ENCODE results near the gene DCTN3.

The DCTN3 gene

GRCh38 chr9:34647084-34647403, 26.7 kb upstream of the DCTN3 start:
- Histone ChIP-seq H3K9me3 (ENCODE audit: insufficient read depth, low read depth, low read length) (no peaks in the 10 kb centered on the region), H3K4me1 (ENCODE audit: insufficient read depth, low read length, poor library complexity, severe bottlenecking) (peaks cover 23% of the 10 kb centered on the region), H3K9ac (ENCODE audit: low read depth, low read length, poor library complexity, severe bottlenecking) (peak overlapping the region; percentile 81), H2AFZ (ENCODE audit: low read length) (peak overlapping the region; percentile 94), H3K4me3 (ENCODE audit: low read length, poor library complexity, severe bottlenecking) (peak overlapping the region; percentile 85), H3K9me2 (replicated peaks; ENCODE audit: low read depth, low read length) (no peaks in the 10 kb centered on the region), H4K20me1 (ENCODE audit: insufficient read depth, low read length, poor library complexity, severe bottlenecking) (peaks cover 16% of the 10 kb centered on the region), H3F3A (ENCODE audit: low read depth) (no peaks in the 10 kb centered on the region), H3K79me2 (ENCODE audit: insufficient read depth, low read length) (peaks cover 24% of the 10 kb centered on the region), H3K36me3 (ENCODE audit: insufficient read depth, low read length) (peaks cover 10% of the 10 kb centered on the region; the same call in 1 of the 2 replicates), H3K4me2 (ENCODE audit: low read depth, low read length, poor library complexity, severe bottlenecking) (peak overlapping the region; percentile 85), H3K27me3 (ENCODE audit: insufficient read depth, low read length, poor library complexity, severe bottlenecking) (no peaks in the 10 kb centered on the region)
- TF ChIP-seq EZH2phosphoT487 (IDR thresholded peaks at IDR 0.05; ENCODE audit: borderline replicate concordance) (no peak), CTCF (conservative IDR thresholded peaks at IDR 0.05; ENCODE audit: low read length) (no peak; the same call in 1 of the 2 replicates)

DNA sequence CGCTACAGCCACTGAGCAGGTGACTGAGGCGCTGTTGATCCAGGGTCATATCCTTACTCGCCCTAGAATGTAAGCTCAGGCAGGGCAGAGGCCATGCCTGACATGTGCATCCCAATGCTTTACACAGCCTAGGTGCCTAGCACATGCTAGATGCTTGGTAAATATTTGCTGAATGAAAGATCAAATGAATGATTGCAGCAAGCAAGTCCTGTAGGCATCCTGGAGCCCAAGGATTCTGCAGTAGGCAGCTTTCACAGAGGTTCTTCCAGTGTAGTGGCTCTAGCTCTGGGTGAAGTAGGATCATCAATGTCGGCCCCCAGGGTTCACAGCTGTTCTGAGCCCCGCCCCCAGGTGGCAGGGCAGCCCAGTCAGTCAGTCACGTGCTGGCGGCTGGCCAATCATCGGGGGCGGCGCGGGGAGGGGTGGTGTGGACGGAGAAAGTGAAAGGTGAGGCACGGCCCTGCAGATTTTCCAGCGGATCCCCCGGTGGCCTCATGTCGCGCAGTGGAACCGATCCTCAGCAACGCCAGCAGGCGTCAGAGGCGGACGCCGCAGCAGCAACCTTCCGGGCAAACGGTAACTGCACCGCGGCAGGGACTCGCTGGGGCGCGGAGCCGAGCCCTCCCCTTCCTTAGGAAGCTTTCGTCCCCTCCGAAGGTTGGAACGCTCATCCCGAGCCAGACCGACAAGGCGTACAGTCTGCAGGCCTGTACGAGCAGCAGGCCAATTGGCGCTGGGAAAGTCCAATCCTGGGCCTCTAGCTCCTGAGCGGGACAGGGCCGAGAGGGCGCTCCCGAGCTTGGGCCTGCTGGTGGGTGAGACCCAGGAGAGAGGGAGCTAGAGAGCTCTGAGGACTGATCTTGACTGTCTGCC, 26.2 kb upstream of the DCTN3 start, which contains the start of gene GALT:
TSS of gene GALT (plus strand) at position 465 of the 873 bp plus-strand sequence. CDS start at position 495, 30 bp downstream.
- peak within 1 kb of the TSS; percentile 94 for H2AFZ ChIP-seq (ENCODE audit: low read length)
- H3K4me2 ChIP-seq (ENCODE audit: low read depth, low read length, poor library complexity, severe bottlenecking): peak within 1 kb of the TSS; percentile 85
- peaks cover 10% of the 10 kb centered on the region; the same call in 1 of the 2 replicates for H3K36me3 ChIP-seq (ENCODE audit: insufficient read depth, low read length)
- no peaks in the 10 kb centered on the region for H3K9me2 ChIP-seq (replicated peaks; ENCODE audit: low read depth, low read length)
- no peaks in the 10 kb centered on the region for H3K9me3 ChIP-seq (ENCODE audit: insufficient read depth, low read depth, low read length)
- H3K4me1 ChIP-seq (ENCODE audit: insufficient read depth, low read length, poor library complexity, severe bottlenecking): peaks cover 23% of the 10 kb centered on the region
- peak within 1 kb of the TSS; percentile 85 for H3K4me3 ChIP-seq (ENCODE audit: low read length, poor library complexity, severe bottlenecking)
- peaks cover 24% of the 10 kb centered on the region for H3K79me2 ChIP-seq (ENCODE audit: insufficient read depth, low read length)
- TF ChIP-seq CTCF (conservative IDR thresholded peaks at IDR 0.05; ENCODE audit: low read length): peak; percentile 72
- TF ChIP-seq EZH2phosphoT487 (IDR thresholded peaks at IDR 0.05; ENCODE audit: borderline replicate concordance): no peak
- H4K20me1 ChIP-seq (ENCODE audit: insufficient read depth, low read length, poor library complexity, severe bottlenecking): peaks cover 16% of the 10 kb centered on the region
- H3K9ac ChIP-seq (ENCODE audit: low read depth, low read length, poor library complexity, severe bottlenecking): peak within 1 kb of the TSS; percentile 81
- no peaks in the 10 kb centered on the region for H3F3A ChIP-seq (ENCODE audit: low read depth)
- H3K27me3 ChIP-seq (ENCODE audit: insufficient read depth, low read length, poor library complexity, severe bottlenecking): no peaks in the 10 kb centered on the region

DNA sequence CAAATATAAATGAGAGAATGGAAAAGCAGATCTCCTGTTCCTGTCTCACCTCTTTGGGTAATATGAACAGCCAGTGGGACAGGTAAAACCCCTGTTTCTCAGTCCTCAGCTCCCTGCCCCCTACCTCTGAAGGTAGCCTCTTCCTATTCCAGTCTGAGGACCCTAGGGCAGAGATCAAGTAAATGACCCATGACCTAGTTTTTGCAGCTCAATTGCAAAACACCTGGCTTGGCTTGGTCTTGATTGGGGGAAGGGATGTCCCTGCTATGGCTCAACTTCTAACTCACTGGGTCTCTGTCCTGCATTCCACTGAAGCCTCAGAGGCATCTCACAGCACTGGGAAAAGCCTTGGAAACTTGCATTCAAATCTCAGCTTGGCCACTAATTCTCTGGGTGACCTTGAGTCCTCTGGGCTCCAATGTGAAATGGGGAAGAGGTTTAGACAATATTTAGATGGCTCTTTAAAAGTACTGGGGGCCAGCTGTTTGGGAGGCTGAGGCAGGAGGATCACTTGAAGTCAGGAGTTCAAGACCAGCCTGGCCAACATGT, 24.5 kb upstream of the DCTN3 start:
- TF ChIP-seq CTCF (conservative IDR thresholded peaks at IDR 0.05; ENCODE audit: low read length) (no peak), EZH2phosphoT487 (IDR thresholded peaks at IDR 0.05; ENCODE audit: borderline replicate concordance) (no peak)
- no peaks in the 10 kb centered on the region for H3F3A ChIP-seq (ENCODE audit: low read depth)
- no peaks in the 10 kb centered on the region for H3K9me2 ChIP-seq (replicated peaks; ENCODE audit: low read depth, low read length)
- H4K20me1 ChIP-seq (ENCODE audit: insufficient read depth, low read length, poor library complexity, severe bottlenecking): peaks cover 16% of the 10 kb centered on the region
- H3K9ac ChIP-seq (ENCODE audit: low read depth, low read length, poor library complexity, severe bottlenecking): no peak overlapping the region
- H3K4me1 ChIP-seq (ENCODE audit: insufficient read depth, low read length, poor library complexity, severe bottlenecking): peaks cover 23% of the 10 kb centered on the region
- H2AFZ ChIP-seq (ENCODE audit: low read length): no peak overlapping the region
- no peak overlapping the region for H3K4me2 ChIP-seq (ENCODE audit: low read depth, low read length, poor library complexity, severe bottlenecking)
- H3K79me2 ChIP-seq (ENCODE audit: insufficient read depth, low read length): peaks cover 24% of the 10 kb centered on the region
- H3K27me3 ChIP-seq (ENCODE audit: insufficient read depth, low read length, poor library complexity, severe bottlenecking): no peaks in the 10 kb centered on the region
- H3K4me3 ChIP-seq (ENCODE audit: low read length, poor library complexity, severe bottlenecking): no peak overlapping the region
- H3K36me3 ChIP-seq (ENCODE audit: insufficient read depth, low read length): peaks cover 10% of the 10 kb centered on the region; the same call in 1 of the 2 replicates
- no peaks in the 10 kb centered on the region for H3K9me3 ChIP-seq (ENCODE audit: insufficient read depth, low read depth, low read length)
